MCF 10A (cell line): Measurements from ENCODE around the gene SYT14. TPM values are rescaled to one million over a fixed set of nuclear protein-coding genes. Genes with fewer than 3 reads are reported as not detected.

ENCODE experiments used
- BruUV-seq: library from RNA; stranded (reverse); fragments of 400-500 nt; replicated peaks from 2 replicates; lab custom pipeline; 2021; lab: Mats Ljungman, UMichigan
- CTCF ChIA-PET: fragments of 300-600 bp; sonication (Branson Sonifier 250); formaldehyde crosslinking; extraction: SDS; loops from one replicate; lab custom pipeline; 2021; ENCODE audit warnings: antibody characterized with exemption, inconsistent platforms; lab: Yijun Ruan, JAX
- POLR2A ChIA-PET: fragments of 300-600, 350-650 bp; sonication (Branson Sonifier 250); formaldehyde crosslinking; extraction: SDS; loops from one replicate; lab custom pipeline; 2020; ENCODE audit warnings: antibody characterized with exemption, inconsistent platforms; lab: Yijun Ruan, JAX
- DNase-seq: peaks from one replicate; pipeline ENCODE4 v3.0.0-alpha.2; 2018; ENCODE audit not compliant: unreplicated experiment
- H3K27ac Mint-ChIP-seq: one replicate; pipeline ENCODE4 v1.8.0; 2022; ENCODE audit warnings: mild to moderate bottlenecking, low read depth, mixed read lengths; ENCODE audit not compliant: unreplicated experiment
- H3K27me3 Mint-ChIP-seq: one replicate; pipeline ENCODE4 v1.8.0; 2022; ENCODE audit warnings: mixed read lengths; ENCODE audit not compliant: insufficient read depth, unreplicated experiment
- H3K36me3 Mint-ChIP-seq: one replicate; pipeline ENCODE4 v1.8.0; 2022; ENCODE audit warnings: mild to moderate bottlenecking, moderate library complexity, mixed read lengths; ENCODE audit not compliant: insufficient read depth, unreplicated experiment
- H3K4me1 Mint-ChIP-seq: one replicate; pipeline ENCODE4 v1.8.0; 2022; ENCODE audit warnings: mixed read lengths; ENCODE audit not compliant: insufficient read depth, unreplicated experiment
- H3K4me3 Mint-ChIP-seq: one replicate; pipeline ENCODE4 v1.8.0; 2022; ENCODE audit warnings: mild to moderate bottlenecking, moderate library complexity, mixed read lengths; ENCODE audit not compliant: unreplicated experiment
- H3K9me3 Mint-ChIP-seq: one replicate; pipeline ENCODE4 v1.8.0; 2022; ENCODE audit warnings: mixed read lengths; ENCODE audit not compliant: unreplicated experiment
- intact Hi-C: fragments of 100-400 bp; cut with micrococcal nuclease; formaldehyde crosslinking; loops from 2 replicates; pipeline ENCODE4 v1.14.1; 2022
- total RNA-seq: library from RNA; stranded (reverse); gene quantifications from 2 replicates; pipeline ENCODE4 v1.2.3, GENCODE V29; 2022
- TF ChIP-seq, protein P1 (sequence below): fragments of 200-600 bp; IDR thresholded peaks from one replicate; pipeline ENCODE4 v1.8.0; 2022; ENCODE audit warnings: antibody characterized with exemption, mild to moderate bottlenecking; ENCODE audit not compliant: unreplicated experiment

The SYT14 gene
- total RNA-seq, 1 experiment from 2014 or later, result 0.79 TPM

DNA sequence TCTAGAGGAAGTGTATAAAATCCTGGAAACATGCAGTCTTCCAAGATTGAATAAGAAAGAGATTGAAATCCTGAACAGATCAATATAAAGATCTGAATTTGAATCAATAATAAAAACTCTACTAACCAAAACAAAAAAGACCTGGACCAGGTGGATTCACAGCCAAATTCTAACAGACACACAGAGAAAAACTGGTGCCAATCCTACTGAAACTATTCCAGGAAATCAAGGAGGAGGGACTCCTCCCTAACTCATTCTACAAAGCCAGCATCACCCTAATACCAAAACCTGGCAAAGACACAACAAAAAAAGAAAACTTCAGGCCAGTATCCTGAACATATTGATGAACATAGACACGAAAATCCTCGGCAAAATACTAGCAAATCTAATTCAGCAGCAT lies 58.3 kb downstream of the SYT14 start:
- POLR2A ChIA-PET, result no interaction called here
- CTCF ChIA-PET, result interaction anchor here (0.6 to 20.8 kb wide), 4 partner anchors 134 to 378 kb away, joined by 3 to 814 read pairs (median 87); no protein-coding TSS in a partner anchor
- DNase-seq, result no peak
- BruUV-seq, result no TSS peak
- Mint-ChIP-seq H3K4me3 (no peak overlapping the region), H3K36me3 (no peaks in the 10 kb centered on the region), H3K4me1 (no peaks in the 10 kb centered on the region), H3K27ac (no peak overlapping the region), H3K27me3 (peaks cover 82% of the 10 kb centered on the region), H3K9me3 (no peaks in the 10 kb centered on the region)
- TF ChIP-seq, protein P1, sequence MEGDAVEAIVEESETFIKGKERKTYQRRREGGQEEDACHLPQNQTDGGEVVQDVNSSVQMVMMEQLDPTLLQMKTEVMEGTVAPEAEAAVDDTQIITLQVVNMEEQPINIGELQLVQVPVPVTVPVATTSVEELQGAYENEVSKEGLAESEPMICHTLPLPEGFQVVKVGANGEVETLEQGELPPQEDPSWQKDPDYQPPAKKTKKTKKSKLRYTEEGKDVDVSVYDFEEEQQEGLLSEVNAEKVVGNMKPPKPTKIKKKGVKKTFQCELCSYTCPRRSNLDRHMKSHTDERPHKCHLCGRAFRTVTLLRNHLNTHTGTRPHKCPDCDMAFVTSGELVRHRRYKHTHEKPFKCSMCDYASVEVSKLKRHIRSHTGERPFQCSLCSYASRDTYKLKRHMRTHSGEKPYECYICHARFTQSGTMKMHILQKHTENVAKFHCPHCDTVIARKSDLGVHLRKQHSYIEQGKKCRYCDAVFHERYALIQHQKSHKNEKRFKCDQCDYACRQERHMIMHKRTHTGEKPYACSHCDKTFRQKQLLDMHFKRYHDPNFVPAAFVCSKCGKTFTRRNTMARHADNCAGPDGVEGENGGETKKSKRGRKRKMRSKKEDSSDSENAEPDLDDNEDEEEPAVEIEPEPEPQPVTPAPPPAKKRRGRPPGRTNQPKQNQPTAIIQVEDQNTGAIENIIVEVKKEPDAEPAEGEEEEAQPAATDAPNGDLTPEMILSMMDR, result no peak
- intact Hi-C loops, result no loop called here

GRCh38 chr1:209999005-209999404 lies 61.0 kb downstream of the SYT14 start:
- Mint-ChIP-seq H3K36me3 (no peaks in the 10 kb centered on the region), H3K4me3 (no peak overlapping the region), H3K27ac (no peak overlapping the region), H3K27me3 (peaks cover 99% of the 10 kb centered on the region), H3K4me1 (no peaks in the 10 kb centered on the region), H3K9me3 (no peaks in the 10 kb centered on the region)
- ChIA-PET POLR2A (no interaction called here), CTCF (interaction anchor here (0.7 kb wide), 1 partner anchor 181 kb away, joined by 3 read pairs; no protein-coding TSS in a partner anchor)
- TF ChIP-seq, protein P1, result no peak
- DNase-seq, result no peak
- BruUV-seq, result no TSS peak
- intact Hi-C loops, result no loop called here

- no peak overlapping the region for H3K4me3 Mint-ChIP-seq
- H3K9me3 Mint-ChIP-seq, result no peaks in the 10 kb centered on the region
- no peak for DNase-seq
- TF ChIP-seq, protein P1, result no peak
- peaks cover 92% of the 10 kb centered on the region for H3K27me3 Mint-ChIP-seq
- no peak overlapping the region for H3K27ac Mint-ChIP-seq
- H3K36me3 Mint-ChIP-seq, result no peaks in the 10 kb centered on the region
- ChIA-PET POLR2A (no interaction called here), CTCF (interaction anchor here (1.2 kb wide), 1 partner anchor 179 kb away, joined by 3 read pairs; no protein-coding TSS in a partner anchor)
- H3K4me1 Mint-ChIP-seq, result no peaks in the 10 kb centered on the region
- no TSS peak for BruUV-seq
- intact Hi-C loops, result no loop called here
Observed at GRCh38 chr1:210001751-210002150, 63.7 kb downstream of the SYT14 start.

- CTCF ChIA-PET, result interaction anchor here (0.6 to 1.4 kb wide), 3 partner anchors 12 to 143 kb away, joined by 3 to 4 read pairs (median 3); no protein-coding TSS in a partner anchor
- intact Hi-C loops, result no loop called here
- no peak overlapping the region for H3K4me3 Mint-ChIP-seq
- POLR2A ChIA-PET, result interaction anchor here (0.7 kb wide), 1 partner anchor 10 kb away, joined by 3 read pairs; no protein-coding TSS in a partner anchor
- DNase-seq, result no peak
- H3K27me3 Mint-ChIP-seq, result peaks cover 74% of the 10 kb centered on the region
- no peaks in the 10 kb centered on the region for H3K9me3 Mint-ChIP-seq
- TF ChIP-seq, protein P1, result no peak
- H3K36me3 Mint-ChIP-seq, result no peaks in the 10 kb centered on the region
- BruUV-seq, result no TSS peak
- H3K27ac Mint-ChIP-seq, result no peak overlapping the region
- no peaks in the 10 kb centered on the region for H3K4me1 Mint-ChIP-seq
Observed at GRCh38 chr1:210003501-210003900, 65.5 kb downstream of the SYT14 start.
